ENCODE results near the gene FADS1. TPM values are rescaled to one million over a fixed set of nuclear protein-coding genes. Genes with fewer than 3 reads are reported as not detected.
A peak's percentile ranks its signal among the peaks of the same experiment; 100 is the strongest.

Gene FADS1
- total RNA-seq, 1 donor from 2014 or later: 85.0 TPM

GRCh38 chr11:61795459-61795858 lies 21.3 kb downstream of the FADS1 start:
- no peak for DNase-seq

DNA sequence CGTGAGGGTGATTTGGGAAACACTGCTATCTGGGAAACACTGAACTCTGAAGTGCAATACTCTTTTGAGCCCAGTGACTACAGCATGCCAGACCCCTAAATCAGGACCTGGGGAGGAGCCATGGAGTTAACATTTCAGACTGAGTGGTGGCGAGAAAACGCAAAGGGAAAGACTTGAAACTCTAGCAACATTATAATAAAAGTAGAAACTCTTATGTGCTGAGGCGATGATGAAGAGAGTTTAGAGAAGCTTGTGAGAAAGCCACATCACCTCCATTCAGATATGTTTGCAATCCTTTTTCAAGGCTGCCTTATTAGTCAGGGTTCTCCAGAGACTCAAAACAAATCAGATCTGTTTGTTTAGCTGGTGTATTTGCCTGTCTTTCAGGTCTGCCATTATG lies 22.2 kb downstream of the FADS1 start:
- no peak for DNase-seq

GRCh38 chr11:61793829-61794204 lies 23.0 kb downstream of the FADS1 start:
- no peak for DNase-seq

DNA sequence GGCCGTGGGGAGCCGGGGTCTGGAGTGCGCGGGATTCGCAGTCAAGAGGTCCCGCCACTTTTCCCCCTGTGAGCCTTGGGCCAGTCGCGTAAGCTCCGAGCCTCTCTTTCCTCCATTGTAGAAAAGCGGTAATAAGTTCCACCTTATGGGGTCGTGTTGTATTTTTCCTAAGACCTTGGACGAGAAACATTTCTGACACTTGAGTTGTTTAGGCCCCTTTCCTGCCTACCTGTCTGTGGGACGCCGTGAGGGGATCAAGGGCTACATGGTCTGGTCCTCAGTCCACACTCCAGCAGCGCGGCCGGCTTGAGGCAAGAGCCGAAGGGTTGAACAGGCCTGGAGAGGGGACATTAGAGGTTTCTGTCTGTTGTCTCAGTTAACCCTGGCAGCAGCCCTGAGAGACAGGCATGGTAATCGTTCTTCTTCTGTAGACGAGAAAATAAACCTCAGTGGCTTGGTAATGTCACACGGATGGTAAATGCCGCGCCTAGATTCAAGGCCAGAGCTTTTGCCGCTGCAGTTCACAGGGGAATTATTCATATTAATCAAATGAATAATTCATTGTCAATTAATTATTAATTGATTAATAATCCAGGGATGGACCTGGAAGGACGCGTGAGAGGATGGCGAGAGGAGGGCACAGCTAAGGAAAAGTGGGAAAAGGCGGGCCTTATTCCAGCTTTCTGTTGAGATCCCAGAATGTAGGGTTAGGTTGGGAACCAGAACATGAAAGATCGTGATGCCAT lies 23.5 kb downstream of the FADS1 start:
- DNase-seq: no peak

- DNase-seq: peak; percentile 92
These were observed 24.3 kb downstream of the FADS1 start, which contains the start of the genes FEN1 and TMEM258 for GRCh38 chr11:61792310-61793082. TSS of gene FEN1 (plus strand) at chr11:61792911. CDS start at chr11:61795362, 2,451 bp downstream. TSS of gene TMEM258 (minus strand) at chr11:61792599. CDS start at chr11:61792558, 41 bp downstream.

GRCh38 chr11:61791737-61792309 lies 25.0 kb downstream of the FADS1 start:
- peak; percentile 75 for DNase-seq

- no peak for DNase-seq
These were observed 28.8 kb downstream of the FADS1 start for GRCh38 chr11:61787928-61788491.

- DNase-seq: no peak
These were observed 30.9 kb downstream of the FADS1 start for GRCh38 chr11:61785837-61786402.

- DNase-seq: no peak
These were observed 32.3 kb downstream of the FADS1 start for GRCh38 chr11:61784506-61784805.

DNA sequence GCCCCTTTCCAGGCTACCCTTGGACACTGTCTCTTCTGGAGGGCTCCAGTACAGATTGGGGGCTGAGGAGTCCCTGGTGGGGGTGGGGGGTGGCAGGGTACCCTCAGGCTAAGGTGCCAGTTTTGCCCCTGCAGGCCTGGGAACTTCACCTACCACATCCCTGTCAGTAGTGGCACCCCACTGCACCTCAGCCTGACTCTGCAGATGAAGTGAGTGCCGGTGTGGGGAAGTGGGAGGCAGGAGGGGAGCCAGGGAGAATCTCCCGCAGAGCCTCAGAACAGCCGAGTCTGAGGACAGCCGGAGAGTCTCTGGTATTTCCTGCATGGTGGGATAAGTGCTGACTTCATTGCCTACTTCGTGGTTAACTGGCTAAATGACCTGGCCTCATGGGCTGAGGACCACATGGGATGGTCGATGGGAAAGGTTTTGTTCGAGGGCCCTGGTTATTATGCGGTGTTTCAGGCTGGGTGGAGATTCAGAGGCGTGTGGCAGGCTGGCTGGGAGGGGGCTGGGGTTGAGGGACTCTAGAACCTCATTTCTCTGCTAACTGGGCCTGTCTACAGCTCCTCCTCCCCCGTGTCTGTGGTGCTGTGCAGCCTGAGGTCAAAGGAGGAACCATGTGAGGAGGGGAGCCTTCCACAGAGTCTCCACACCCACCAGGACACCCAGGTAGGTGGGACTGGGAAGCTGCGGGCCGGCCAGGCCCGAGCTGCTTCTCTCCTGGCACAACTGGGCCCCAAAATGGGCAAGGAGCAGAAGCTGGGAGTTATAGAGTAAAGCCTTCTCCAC lies 32.9 kb downstream of the FADS1 start:
- DNase-seq: no peak

GRCh38 chr11:61782841-61783240 lies 34.0 kb downstream of the FADS1 start:
- DNase-seq: no peak

- no peak for DNase-seq
These were observed 34.5 kb downstream of the FADS1 start for GRCh38 chr11:61782299-61782698.

- DNase-seq: no peak
These were observed 35.2 kb downstream of the FADS1 start for GRCh38 chr11:61781585-61781984.

- no peak for DNase-seq
These were observed 36.1 kb downstream of the FADS1 start for GRCh38 chr11:61780581-61781162.

DNA sequence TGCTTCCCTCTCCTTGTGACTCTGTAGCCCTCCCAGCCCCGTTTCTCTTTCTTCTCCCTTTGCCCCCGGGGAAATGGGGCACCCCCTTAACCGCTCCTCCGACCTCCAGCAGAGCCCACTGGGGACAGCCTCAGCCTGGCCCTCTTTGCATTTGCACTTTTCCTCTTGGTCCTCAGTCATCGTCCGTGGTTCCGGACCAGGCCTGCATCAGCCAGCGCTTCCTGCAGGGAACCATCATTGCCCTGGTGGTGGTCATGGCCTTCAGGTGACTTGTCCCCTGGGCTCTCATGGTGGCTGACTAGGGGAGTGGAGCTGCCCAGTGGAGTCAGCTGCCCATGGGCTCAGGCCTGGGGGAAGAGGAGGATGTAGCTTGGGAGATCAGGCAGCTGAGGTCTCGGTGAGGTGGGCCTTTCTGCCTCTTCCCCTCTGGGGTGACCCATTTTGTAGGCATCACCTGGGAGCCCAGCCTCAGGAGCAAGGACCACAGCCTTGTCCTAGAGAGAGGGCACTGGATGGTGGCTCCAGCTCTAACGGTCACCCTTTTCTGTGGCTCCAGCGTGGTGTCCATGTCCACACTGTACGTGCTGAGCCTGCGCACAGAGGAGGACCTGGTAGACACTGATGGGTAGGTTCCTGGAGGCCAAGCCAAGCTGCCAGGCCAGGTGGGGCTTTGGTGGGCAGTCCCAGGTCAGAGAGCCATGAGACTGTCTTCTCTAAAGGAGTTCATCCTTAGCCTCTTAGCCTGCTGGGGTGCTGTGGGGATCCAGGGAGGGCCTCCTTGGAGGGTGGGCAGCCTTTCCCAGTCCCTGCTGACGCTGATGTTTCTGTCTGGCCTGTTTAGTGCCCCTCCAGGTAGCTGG lies 36.9 kb downstream of the FADS1 start:
- DNase-seq: no peak

- no peak for DNase-seq
These were observed 37.7 kb downstream of the FADS1 start for GRCh38 chr11:61778920-61779650.

- DNase-seq: no peak
These were observed 38.4 kb downstream of the FADS1 start for GRCh38 chr11:61778357-61778886.

DNA sequence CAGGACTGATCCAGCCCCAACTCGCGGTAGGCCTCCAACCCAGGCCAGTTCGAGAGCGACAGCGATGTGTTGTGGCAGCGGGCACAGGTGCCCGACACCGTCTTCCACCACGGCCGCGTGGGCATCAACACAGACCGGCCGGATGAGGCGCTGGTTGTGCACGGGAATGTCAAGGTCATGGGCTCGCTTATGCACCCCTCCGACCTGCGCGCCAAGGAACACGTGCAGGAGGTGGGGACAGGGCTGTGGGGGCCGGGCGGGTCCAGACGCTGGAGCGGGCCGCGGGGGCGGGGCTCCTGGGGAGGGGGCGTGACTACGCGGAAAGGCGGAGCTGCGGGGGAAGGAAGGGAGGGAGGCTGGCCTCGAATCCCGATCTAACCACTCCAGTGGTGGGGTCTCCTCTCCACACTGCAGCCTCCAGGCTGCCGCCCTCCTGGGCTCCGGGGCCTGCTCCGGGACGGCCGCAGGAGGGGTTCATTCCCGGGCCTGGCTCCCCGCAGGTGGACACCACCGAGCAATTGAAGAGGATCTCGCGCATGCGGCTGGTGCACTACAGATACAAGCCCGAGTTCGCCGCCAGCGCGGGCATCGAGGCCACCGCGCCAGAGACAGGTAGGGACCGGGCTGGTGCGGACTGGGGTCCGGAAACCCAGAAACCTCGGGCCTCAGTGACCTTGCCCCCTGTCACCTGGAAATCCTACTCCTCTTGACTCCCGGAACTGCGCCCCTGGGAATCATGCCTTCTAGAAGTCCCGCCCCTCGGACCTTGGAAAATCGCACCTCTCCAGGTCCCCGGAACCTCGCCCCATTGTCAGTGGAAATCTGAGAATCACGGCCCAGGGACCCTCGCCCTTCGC lies 39.3 kb downstream of the FADS1 start:
- DNase-seq: peak; percentile 29
